ENCODE measurements around the gene ZNF608. TPM values are rescaled to one million over a fixed set of nuclear protein-coding genes. Genes with fewer than 3 reads are reported as not detected.

The ZNF608 gene
- total and polyA plus RNA-seq, 4 donors: 1.4 to 7.6 (median 3.2) TPM

DNA sequence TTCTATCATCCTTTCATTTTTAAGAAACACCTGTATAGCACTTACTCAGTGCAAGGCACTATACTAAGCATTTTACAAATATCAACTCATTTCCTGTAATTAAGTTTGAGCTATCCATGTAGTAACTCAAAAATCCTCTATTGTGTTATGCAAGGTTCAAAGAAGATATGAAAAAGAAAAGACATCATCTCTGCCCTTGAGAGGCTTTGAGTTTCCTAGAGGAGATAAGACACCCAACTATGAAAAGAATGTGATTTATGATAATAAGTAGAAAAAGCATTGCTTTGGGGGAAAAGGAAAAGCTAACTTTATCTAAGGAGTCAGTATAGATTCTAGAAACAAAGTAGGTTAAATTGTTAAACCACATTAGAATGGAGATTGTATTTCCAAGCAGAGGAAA is 14.2 kb upstream of the ZNF608 start:
- Histone ChIP-seq H3K36me3 (ENCODE audit: control insufficient read depth in 4 of 4, insufficient read depth in 3 of 4, low read depth in 1 of 4, low read length in 3 of 4) (no peaks in the 10 kb centered on the region), H3K27me3 (ENCODE audit: control insufficient read depth in 4 of 4, insufficient read depth in 4 of 4, low read length in 3 of 4) (no peaks in the 10 kb centered on the region), H3K27ac (ENCODE audit: low read depth in 1 of 2, low read length in 2 of 2) (no peak overlapping the region), H3K9me3 (ENCODE audit: control insufficient read depth in 4 of 4, low read length in 3 of 4) (no peaks in the 10 kb centered on the region), H3K4me1 (ENCODE audit: control insufficient read depth in 4 of 4, insufficient read depth in 4 of 4, low read length in 3 of 4) (peaks cover under 1 to 4% (median 4%) of the 10 kb centered on the region in 4 donors), H3K9ac (ENCODE audit: low read depth in 1 of 2, low read length in 2 of 2) (no peak overlapping the region), H3K4me3 (ENCODE audit: low read depth in 1 of 3, low read length in 3 of 3) (no peak overlapping the region)
- no peak for DNase-seq (ENCODE audit: low spot score)
- TF ChIP-seq JUND (IDR thresholded peaks at IDR 0.05) (no peak), FOXA1 (IDR thresholded peaks at IDR 0.05) (no peak), GABPA (IDR thresholded peaks at IDR 0.05 in 1 of 2, conservative IDR thresholded peaks at IDR 0.05 in 1 of 2) (no peak), CTCF (IDR thresholded peaks at IDR 0.05; ENCODE audit: low read depth, low read length, missing input control) (no peak), TAF1 (conservative IDR thresholded peaks at IDR 0.05) (no peak), SP1 (IDR thresholded peaks at IDR 0.05) (no peak), RAD21 (IDR thresholded peaks at IDR 0.05) (no peak), REST (IDR thresholded peaks at IDR 0.05) (no peak), RXRA (IDR thresholded peaks at IDR 0.05) (no peak), EGR1 (IDR thresholded peaks at IDR 0.05; ENCODE audit: low read depth in 2 of 2) (no peak), NR2F2 (IDR thresholded peaks at IDR 0.05) (no peak), YY1 (IDR thresholded peaks at IDR 0.05) (no peak)
- TF ChIP-seq, protein P1, sequence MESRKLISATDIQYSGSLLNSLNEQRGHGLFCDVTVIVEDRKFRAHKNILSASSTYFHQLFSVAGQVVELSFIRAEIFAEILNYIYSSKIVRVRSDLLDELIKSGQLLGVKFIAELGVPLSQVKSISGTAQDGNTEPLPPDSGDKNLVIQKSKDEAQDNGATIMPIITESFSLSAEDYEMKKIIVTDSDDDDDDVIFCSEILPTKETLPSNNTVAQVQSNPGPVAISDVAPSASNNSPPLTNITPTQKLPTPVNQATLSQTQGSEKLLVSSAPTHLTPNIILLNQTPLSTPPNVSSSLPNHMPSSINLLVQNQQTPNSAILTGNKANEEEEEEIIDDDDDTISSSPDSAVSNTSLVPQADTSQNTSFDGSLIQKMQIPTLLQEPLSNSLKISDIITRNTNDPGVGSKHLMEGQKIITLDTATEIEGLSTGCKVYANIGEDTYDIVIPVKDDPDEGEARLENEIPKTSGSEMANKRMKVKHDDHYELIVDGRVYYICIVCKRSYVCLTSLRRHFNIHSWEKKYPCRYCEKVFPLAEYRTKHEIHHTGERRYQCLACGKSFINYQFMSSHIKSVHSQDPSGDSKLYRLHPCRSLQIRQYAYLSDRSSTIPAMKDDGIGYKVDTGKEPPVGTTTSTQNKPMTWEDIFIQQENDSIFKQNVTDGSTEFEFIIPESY (IDR thresholded peaks at IDR 0.05): no peak
- TF ChIP-seq, protein P2, sequence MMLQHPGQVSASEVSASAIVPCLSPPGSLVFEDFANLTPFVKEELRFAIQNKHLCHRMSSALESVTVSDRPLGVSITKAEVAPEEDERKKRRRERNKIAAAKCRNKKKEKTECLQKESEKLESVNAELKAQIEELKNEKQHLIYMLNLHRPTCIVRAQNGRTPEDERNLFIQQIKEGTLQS (IDR thresholded peaks at IDR 0.05): no peak

DNA sequence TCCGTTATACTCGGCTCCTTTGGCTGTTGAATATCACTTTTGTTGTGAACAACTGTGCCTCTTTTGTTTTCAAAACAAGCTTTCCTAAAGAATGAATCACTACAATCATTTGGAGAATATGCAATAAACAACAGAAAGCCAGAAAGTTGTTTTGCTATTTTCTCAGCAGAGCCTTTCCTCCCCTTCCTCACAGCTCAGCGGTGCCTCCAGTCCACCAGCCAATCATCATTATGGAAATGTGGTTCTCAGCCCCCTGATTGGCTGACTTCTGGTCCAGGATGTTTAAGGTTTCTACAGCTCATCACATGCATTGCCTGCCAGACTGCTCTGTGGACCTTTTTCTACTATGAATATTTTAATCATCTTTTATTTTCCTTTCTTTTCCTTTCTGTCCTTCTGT is 9.1 kb upstream of the ZNF608 start:
- Histone ChIP-seq H3K36me3 (ENCODE audit: control insufficient read depth in 4 of 4, insufficient read depth in 3 of 4, low read depth in 1 of 4, low read length in 3 of 4) (no peaks in the 10 kb centered on the region), H3K27me3 (ENCODE audit: control insufficient read depth in 4 of 4, insufficient read depth in 4 of 4, low read length in 3 of 4) (no peaks in the 10 kb centered on the region), H3K9ac (ENCODE audit: low read depth in 1 of 2, low read length in 2 of 2) (no peak overlapping the region), H3K9me3 (ENCODE audit: control insufficient read depth in 4 of 4, low read length in 3 of 4) (no peaks in the 10 kb centered on the region), H3K4me3 (ENCODE audit: low read depth in 1 of 3, low read length in 3 of 3) (no peak overlapping the region), H3K4me1 (ENCODE audit: control insufficient read depth in 4 of 4, insufficient read depth in 4 of 4, low read length in 3 of 4) (no peaks in the 10 kb centered on the region), H3K27ac (ENCODE audit: low read depth in 1 of 2, low read length in 2 of 2) (no peak overlapping the region)
- no peak for TF ChIP-seq REST (IDR thresholded peaks at IDR 0.05)
- no peak for TF ChIP-seq HNF4G (IDR thresholded peaks at IDR 0.05)
- WGBS: 75% methylated on average over 3 of the region's 3 CpGs
- DNase-seq (ENCODE audit: low spot score): no peak

Data from liver (tissue), 9 donors.